Amygdala (tissue), 56 donors: Measurements from ENCODE around the gene DMRT3.

Experiments used
- DNase-seq, 56 donors: peaks; one replicate each; lab custom pipeline; 2025; lab: John Stamatoyannopoulos, UW

The DMRT3 gene

GRCh38 chr9:970151-970996, 6.1 kb upstream of the DMRT3 start:
- no peak for DNase-seq

- no peak for DNase-seq
Observed at GRCh38 chr9:971901-972500, 4.5 kb upstream of the DMRT3 start.

DNA sequence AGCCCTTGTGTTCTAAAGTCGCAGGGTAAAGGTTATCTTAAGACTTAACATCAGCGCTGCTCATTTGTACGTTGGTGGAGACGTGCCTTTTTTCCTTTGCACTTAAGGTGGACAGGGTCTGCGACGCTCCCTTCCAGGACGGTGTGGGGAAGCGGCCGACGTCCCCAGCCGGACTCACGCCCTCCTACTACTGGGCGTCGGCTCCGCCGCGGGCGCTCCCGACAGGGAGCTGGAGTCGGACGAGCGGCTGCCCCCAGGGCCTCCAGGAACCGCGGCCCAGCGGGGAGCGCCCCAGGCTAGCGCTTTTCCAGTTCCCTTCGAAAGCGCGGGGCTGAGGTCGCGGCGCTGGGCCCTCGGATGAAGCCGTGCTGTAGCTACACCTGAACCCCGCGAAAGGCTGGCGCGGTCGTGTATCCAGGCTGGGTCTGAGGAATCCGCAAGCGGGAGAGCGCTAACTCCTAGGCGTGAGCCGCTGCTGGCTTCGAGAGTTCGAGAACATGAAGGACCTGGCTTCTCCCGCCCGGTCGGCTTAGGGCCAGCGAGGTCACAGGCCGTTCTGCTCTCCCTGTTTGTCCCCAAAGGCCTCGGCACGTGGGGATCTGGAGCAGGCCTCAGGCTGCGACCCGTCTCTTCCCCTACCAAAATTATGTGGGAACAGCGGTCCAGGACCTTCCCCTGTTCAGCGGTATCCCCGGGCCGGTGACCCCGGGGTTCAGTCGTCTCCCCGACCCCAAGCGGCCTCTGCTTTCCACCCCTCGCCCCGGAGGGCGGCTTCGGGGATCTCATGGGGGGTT, 3.8 kb upstream of the DMRT3 start:
- no peak for DNase-seq

GRCh38 chr9:973295-973834, 3.1 kb upstream of the DMRT3 start:
- no peak for DNase-seq

- DNase-seq, result no peak
Observed at GRCh38 chr9:974031-974995, 2.1 kb upstream of the DMRT3 start.

DNA sequence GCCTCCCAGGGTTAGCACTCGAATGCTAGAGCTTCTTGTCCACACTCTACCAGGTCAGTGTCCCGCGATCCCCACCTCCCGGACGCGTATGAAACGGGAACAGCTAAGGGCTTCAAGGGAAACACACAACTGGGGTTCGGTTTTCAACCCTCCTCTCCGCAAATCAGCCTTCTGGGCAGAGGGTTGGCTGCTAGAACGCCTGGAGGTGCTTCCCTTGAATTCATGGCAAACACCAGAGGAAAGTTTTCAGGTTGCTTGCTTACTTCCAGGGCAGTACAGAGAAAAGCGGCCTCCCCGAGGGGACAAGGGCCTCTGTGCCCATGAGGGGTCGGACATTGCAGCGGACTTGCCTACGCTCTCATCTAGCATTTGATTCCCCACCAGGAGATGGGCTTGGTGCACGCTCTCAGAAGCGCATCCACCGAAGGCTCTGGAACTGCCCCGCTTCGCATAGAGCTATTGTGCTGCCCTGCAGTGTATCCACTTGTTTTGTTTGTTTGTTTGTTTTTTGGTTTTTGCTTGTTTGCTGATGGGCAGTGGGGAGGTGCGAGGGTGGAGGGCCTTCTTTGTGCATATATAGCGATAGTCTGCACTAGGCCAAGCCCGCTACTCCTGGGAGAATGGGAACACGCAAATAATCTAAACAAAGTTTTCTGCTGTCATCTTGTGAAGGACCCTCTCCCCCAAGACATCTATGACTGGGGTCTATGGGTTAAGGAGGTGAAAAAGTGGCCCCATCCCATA, 1.3 kb upstream of the DMRT3 start:
- DNase-seq, result no peak

- DNase-seq, result no peak
Observed at GRCh38 chr9:975740-976257, 656 bp upstream of the DMRT3 start.

DNA sequence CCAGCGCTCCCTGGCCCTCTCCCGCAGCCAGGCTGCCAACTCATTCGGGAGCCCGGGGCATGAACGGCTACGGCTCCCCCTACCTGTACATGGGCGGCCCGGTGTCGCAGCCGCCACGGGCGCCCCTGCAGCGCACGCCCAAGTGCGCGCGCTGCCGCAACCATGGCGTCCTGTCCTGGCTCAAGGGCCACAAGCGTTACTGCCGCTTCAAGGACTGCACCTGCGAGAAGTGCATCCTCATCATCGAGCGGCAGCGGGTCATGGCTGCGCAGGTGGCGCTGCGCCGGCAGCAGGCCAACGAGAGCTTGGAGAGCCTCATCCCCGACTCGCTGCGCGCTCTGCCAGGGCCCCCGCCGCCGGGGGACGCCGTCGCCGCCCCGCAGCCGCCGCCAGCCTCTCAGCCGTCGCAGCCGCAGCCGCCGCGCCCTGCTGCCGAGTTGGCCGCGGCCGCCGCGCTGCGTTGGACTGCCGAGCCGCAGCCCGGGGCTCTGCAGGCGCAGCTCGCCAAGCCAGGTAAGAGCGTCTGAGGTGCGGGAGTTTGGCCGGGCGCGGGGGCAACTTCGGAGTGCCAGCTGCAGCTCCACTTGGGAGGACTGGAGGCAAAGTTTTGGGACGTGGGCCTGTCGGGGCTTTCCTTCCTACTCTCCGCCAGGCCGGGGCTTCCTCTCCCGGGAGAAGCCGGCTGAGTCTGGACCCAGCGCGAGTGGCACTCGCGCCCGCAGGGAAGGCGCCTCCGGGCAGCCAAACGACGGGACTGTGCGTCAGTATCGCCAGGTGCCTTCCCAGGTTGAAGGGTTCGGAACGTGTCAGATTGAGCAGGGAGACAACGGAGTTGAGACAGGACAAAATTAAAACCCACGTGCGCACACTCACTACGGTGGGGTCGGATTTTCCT, 735 bp downstream of the DMRT3 start:
- DNase-seq, result no peak

- no peak for DNase-seq
Observed at GRCh38 chr9:977838-978830, 1.7 kb downstream of the DMRT3 start.

GRCh38 chr9:979983-980382, 3.5 kb downstream of the DMRT3 start:
- no peak for DNase-seq

GRCh38 chr9:980640-981039, 4.2 kb downstream of the DMRT3 start:
- DNase-seq, result no peak

DNA sequence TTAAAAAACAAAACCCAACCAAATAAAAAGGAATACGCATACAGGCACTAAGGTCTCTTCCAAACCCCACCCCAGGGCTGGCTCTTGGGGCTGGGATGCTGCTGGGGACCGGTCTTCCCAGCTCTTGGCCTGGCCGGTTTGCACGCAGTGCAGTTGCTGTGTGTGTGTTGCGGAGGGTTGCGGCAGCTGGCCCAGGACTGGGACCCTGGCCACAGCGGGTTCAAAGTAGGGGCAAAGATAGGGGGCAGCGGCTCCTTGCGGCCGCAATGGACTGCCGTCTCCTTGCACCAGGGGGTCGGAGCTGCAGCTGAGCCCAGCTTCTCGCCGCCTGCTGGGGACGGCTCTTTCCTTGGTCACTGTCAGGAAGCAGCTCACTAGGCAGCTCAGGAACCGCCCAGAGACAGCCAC, 5.0 kb downstream of the DMRT3 start:
- DNase-seq, result no peak

DNA sequence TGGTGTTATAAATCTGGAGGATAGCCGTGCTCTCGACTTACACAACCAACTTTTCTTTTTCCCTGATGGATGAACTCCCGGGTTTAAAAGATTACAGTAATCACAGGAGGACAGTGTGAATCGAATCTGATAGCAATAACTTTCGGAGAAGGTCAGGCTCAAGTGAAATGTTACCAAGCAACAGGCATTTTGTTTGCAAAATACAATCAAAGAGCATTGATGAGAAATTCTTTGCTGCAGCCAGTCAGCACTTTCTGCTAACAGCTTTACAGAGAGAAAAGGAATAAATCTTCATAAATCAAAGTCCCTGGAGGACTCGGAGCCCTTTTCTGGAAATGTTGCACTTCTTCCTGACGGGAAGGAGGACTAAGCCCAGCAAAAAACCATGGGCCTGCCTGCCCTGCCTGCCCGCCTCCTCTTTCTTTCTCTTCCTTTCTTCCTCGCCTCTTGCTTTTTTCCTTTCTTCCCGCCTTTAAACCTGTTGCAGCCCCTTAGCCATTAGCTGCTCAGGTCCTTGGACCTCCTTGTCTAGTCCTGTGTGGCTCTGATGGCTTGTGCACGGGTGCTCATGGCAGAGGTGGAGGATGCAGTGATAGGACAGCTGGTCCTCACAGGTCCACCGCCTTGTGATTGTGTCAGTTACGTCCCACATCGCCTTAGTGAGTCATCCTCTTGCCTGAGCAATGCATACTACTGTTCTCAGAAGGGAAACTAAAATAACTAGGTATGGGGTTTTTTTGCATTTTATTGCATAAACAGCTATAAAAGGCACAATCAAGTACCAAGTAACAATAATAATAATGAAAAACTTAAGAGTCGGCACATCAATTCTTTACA, 6.2 kb downstream of the DMRT3 start:
- peak in 1 of 56 donors; percentile 1 for DNase-seq

DNA sequence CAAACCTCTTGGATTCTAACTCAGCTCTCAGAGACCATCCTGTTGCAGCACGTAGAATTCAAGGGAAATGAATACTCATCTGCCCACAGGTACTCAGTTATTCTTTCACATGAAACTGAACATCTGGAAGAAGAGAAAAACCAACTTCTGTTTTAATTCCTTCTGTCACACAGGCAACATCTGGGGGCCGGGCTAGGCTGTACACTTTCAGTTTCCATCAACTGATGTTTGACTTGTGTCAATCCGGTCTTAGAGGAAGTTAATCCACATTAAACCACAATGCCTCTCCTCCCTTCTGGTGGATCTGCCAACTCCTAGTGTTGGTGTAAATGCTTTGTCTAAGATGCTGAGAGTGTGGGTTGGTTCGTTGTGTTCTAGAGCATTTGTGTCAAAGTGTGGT, 17.6 kb downstream of the DMRT3 start:
- DNase-seq, result peak in 1 of 56 donors; percentile 3

- DNase-seq, result no peak
Observed at GRCh38 chr9:995192-995591, 18.7 kb downstream of the DMRT3 start.

GRCh38 chr9:995781-996180, 19.3 kb downstream of the DMRT3 start:
- DNase-seq, result no peak
